Vagina (tissue), 2 donors: ENCODE results near the gene SLC12A5.

ENCODE experiments used
- CTCF ChIP-seq, 3 experiments: fragments of 450-650 bp in 2 of 3; fragments of 200-600 bp in 1 of 3; sonication (generic) in 1 of 3; IDR thresholded peaks; one replicate each; pipeline ENCODE4 v1.5.1; 2017 to 2019; ENCODE audit warnings: antibody characterized with exemption in 3 of 3, mild to moderate bottlenecking in 2 of 3, moderate library complexity in 2 of 3
- POLR2A ChIP-seq, 2 donors: fragments of 450-650 bp; IDR thresholded peaks; one replicate each; pipeline ENCODE4 v1.6.1; 2017; ENCODE audit warnings: antibody characterized with exemption in 2 of 2, mild to moderate bottlenecking in 2 of 2, moderate library complexity in 2 of 2
- POLR2AphosphoS5 ChIP-seq, 2 donors: sonication (generic); formaldehyde crosslinking; IDR thresholded peaks; one replicate each; pipeline ENCODE4 v1.9.0; 2017; ENCODE audit warnings: antibody characterized with exemption in 2 of 2, mild to moderate bottlenecking in 2 of 2, low read depth in 1 of 2; ENCODE audit not compliant: insufficient read depth in 1 of 2

GRCh38 chr20:46093531-46093930 is 64.5 kb downstream of the SLC12A5 start:
- TF ChIP-seq CTCF (IDR thresholded peaks at IDR 0.05) (no peak), POLR2A (IDR thresholded peaks at IDR 0.05) (no peak), POLR2AphosphoS5 (IDR thresholded peaks at IDR 0.05; ENCODE audit: insufficient read depth in 1 of 2, low read depth in 1 of 2) (no peak)
